ENCODE data around the gene PPM1L. TPM values are rescaled to one million over a fixed set of nuclear protein-coding genes. Genes with fewer than 3 reads are reported as not detected.
A peak's percentile ranks its signal among the peaks of the same experiment; 100 is the strongest.
"Not testable (repeated sequence)": the region's sequence is repeated elsewhere in the genome, so short reads cannot be mapped to it uniquely, and the experiment has no call there.

PPM1L gene
- polyA plus RNA-seq, 1 experiment, result 0.66 TPM

GRCh38 chr3:161028555-161029153 is 272.6 kb downstream of the PPM1L start:
- no peak for TF ChIP-seq CTCF (IDR thresholded peaks at IDR 0.05; ENCODE audit: insufficient read depth, low read depth, low read length)
- DNase-seq (ENCODE audit: low read depth), result no peak
- ChIA-PET CTCF (interaction anchor here (0.6 to 1.4 kb wide), 2 partner anchors 13 to 246 kb away, joined by 3 read pairs; no protein-coding TSS in a partner anchor), POLR2A (no interaction called here)
- Histone ChIP-seq H3K4me3 (ENCODE audit: low read depth, low read length) (no peak overlapping the region), H3K36me3 (ENCODE audit: control insufficient read depth, insufficient read depth, low read length) (no peaks in the 10 kb centered on the region), H3K27me3 (ENCODE audit: control insufficient read depth, insufficient read depth, low read length) (no peaks in the 10 kb centered on the region)

DNA sequence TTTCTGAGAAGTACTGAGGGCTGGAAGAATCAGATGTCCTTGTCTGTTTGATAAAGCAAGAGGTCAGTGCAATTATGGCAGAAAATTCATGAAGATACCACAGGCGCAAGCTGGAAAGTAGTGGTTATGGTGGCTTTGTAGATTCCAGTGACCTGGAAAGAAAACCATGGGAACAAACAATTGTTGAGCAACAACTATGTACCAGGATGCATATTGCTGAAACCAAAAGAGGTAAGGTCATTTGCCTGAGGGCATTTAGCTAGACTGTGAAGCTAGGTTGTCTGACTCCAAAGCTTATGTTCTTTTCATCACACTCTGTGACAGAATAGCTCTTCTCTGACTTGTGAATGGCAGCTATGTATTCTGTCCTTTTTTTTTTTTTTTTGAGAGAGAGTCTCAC is 275.1 kb downstream of the PPM1L start:
- TF ChIP-seq CTCF (IDR thresholded peaks at IDR 0.05; ENCODE audit: insufficient read depth, low read depth, low read length), result no peak
- ChIA-PET CTCF (no interaction called here), POLR2A (no interaction called here)
- Histone ChIP-seq H3K36me3 (ENCODE audit: control insufficient read depth, insufficient read depth, low read length) (no peaks in the 10 kb centered on the region), H3K4me3 (ENCODE audit: low read depth, low read length) (no peak overlapping the region), H3K27me3 (ENCODE audit: control insufficient read depth, insufficient read depth, low read length) (no peaks in the 10 kb centered on the region)
- DNase-seq (ENCODE audit: low read depth), result no peak

GRCh38 chr3:161034913-161035550 is 279.0 kb downstream of the PPM1L start:
- H3K36me3 ChIP-seq (ENCODE audit: control insufficient read depth, insufficient read depth, low read length); H3K27me3 ChIP-seq (ENCODE audit: control insufficient read depth, insufficient read depth, low read length); DNase-seq (ENCODE audit: low read depth); CTCF ChIA-PET; POLR2A ChIA-PET; H3K4me3 ChIP-seq (ENCODE audit: low read depth, low read length): not testable (repeated sequence)

DNA sequence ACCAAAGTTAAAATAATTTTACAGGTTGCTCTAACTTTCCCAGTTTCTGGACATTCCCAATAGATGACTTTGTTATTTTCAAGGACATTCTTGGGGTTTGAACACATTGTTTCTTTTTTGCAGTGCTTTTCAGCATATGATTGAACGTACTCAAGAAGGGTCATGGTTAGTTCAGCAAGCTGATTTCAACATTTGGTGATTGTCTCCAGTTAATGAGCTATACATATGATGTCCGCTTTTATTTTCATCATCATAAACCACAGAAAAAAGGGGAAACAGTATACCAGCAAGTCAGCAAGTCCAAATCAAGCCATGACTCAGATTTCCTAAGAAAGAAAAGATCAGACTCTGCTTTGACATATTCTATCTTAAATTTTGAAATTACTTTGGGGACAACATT is 279.7 kb downstream of the PPM1L start:
- CTCF ChIA-PET, result no interaction called here
- no peaks in the 10 kb centered on the region for H3K27me3 ChIP-seq (ENCODE audit: control insufficient read depth, insufficient read depth, low read length)
- H3K4me3 ChIP-seq (ENCODE audit: low read depth, low read length), result no peak overlapping the region
- POLR2A ChIA-PET, result no interaction called here
- no peaks in the 10 kb centered on the region for H3K36me3 ChIP-seq (ENCODE audit: control insufficient read depth, insufficient read depth, low read length)
- TF ChIP-seq CTCF (IDR thresholded peaks at IDR 0.05; ENCODE audit: insufficient read depth, low read depth, low read length), result no peak
- no peak for DNase-seq (ENCODE audit: low read depth)

GRCh38 chr3:161038725-161039124 is 282.7 kb downstream of the PPM1L start:
- no peak for DNase-seq (ENCODE audit: low read depth)
- no peak for TF ChIP-seq CTCF (IDR thresholded peaks at IDR 0.05; ENCODE audit: insufficient read depth, low read depth, low read length)
- H3K36me3 ChIP-seq (ENCODE audit: control insufficient read depth, insufficient read depth, low read length), result no peaks in the 10 kb centered on the region
- no peak overlapping the region for H3K4me3 ChIP-seq (ENCODE audit: low read depth, low read length)
- CTCF ChIA-PET, result no interaction called here
- no peaks in the 10 kb centered on the region for H3K27me3 ChIP-seq (ENCODE audit: control insufficient read depth, insufficient read depth, low read length)
- POLR2A ChIA-PET, result no interaction called here

GRCh38 chr3:161042023-161042501 is 286.0 kb downstream of the PPM1L start:
- TF ChIP-seq CTCF (IDR thresholded peaks at IDR 0.05; ENCODE audit: insufficient read depth, low read depth, low read length), result no peak
- Histone ChIP-seq H3K36me3 (ENCODE audit: control insufficient read depth, insufficient read depth, low read length) (no peaks in the 10 kb centered on the region), H3K4me3 (ENCODE audit: low read depth, low read length) (no peak overlapping the region), H3K27me3 (ENCODE audit: control insufficient read depth, insufficient read depth, low read length) (no peaks in the 10 kb centered on the region)
- DNase-seq (ENCODE audit: low read depth), result peak; percentile 3
- ChIA-PET CTCF (no interaction called here), POLR2A (no interaction called here)
